ENCODE data around the gene CBLN3.

Gene CBLN3

DNA sequence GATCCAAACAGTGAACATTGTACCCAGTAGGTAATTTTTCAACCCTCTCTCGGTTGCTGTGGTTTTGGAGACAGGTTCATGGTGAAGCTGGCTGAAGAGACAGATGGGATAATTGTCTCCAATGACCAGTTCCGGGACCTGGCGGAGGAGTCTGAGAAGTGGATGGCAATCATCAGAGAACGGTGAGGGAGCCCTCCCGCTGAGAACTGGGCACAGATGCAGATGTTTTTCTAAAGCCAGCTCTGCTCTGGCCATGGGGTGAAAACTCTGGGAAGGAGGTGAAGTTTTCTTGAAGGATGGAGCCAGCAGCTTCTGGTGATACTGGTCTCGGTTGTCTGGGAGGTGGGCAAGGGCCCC lies 6.5 kb upstream of the CBLN3 start:
- DNase-seq (ENCODE audit: low spot score) = no peak

DNA sequence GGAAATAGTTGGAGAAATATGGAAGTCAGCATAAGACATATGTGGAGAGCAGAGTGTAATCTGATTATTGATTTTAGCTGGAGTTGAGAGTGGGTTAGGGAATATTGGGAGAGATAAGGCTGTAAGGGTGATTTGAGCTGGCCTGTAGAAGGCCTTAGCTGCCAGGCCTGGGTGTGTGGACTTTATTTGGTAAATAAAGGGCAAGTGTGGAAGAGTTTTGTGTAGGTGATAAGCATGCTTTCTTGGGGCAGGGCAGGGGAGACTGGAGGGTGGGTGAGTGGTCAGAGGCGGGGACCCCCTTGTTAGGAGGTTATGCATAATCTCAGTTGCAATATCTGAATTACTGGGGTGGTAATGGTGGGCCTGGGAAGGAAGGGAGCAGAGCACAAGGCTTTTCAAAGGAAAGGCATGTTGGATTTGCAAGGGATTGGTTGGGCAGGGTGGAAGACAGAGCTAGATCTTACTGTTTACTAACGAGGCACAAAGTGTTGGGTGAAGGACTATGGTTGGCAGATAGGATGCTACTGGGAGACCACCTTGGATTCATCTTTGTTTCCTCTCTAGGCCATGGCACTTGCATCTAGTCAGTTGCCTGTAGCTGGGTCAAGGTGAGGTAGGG lies 5.8 kb upstream of the CBLN3 start:
- no peak overlapping the region for H3K4me3 ChIP-seq (ENCODE audit: low read length in 2 of 2)
- H4K91ac ChIP-seq (ENCODE audit: low read depth, low read length, poor library complexity) = no peak overlapping the region
- no peak for DNase-seq (ENCODE audit: low spot score)
- no peak overlapping the region for H2BK5ac ChIP-seq (ENCODE audit: low read length)
- no peak overlapping the region for H3K4ac ChIP-seq (ENCODE audit: low read length)
- no peaks in the 10 kb centered on the region for H3K9me3 ChIP-seq (replicated peaks in 1 of 2; ENCODE audit: control insufficient read depth in 2 of 2, insufficient read depth in 1 of 2, low read depth in 1 of 2, low read length in 2 of 2)
- no CpG with 5 or more reads among the region's 2 CpGs for WGBS, 2 donors (ENCODE audit: extremely low coverage in 2 of 2, insufficient read length in 2 of 2, insufficient replicate concordance in 1 of 2)
- H2BK120ac ChIP-seq (ENCODE audit: low read depth, low read length) = no peak overlapping the region
- no peak overlapping the region for H3K23ac ChIP-seq (ENCODE audit: low read depth, low read length, poor library complexity)
- peaks cover 11% of the 10 kb centered on the region for H3K79me1 ChIP-seq (ENCODE audit: low read depth, low read length)
- H3K9ac ChIP-seq (ENCODE audit: low read depth, low read length, poor library complexity) = peak overlapping the region; percentile 15
- peaks cover 35 to 73% of the 10 kb centered on the region in 2 donors for H3K36me3 ChIP-seq (replicated peaks in 1 of 2; ENCODE audit: control insufficient read depth in 2 of 2, insufficient read depth in 2 of 2, low read length in 2 of 2)
- no peaks in the 10 kb centered on the region for H3K27me3 ChIP-seq (ENCODE audit: control insufficient read depth in 3 of 3, insufficient read depth in 3 of 3, low read depth in 1 of 3, low read length in 3 of 3)
- no peak overlapping the region for H2BK15ac ChIP-seq (ENCODE audit: low read length)
- H4K8ac ChIP-seq (ENCODE audit: low read depth, low read length) = no peak overlapping the region
- no peak overlapping the region for H3K4me2 ChIP-seq (ENCODE audit: insufficient read depth, low read length, poor library complexity, severe bottlenecking)
- no peak overlapping the region for H2AK5ac ChIP-seq (ENCODE audit: low read depth, low read length)
- H3K14ac ChIP-seq (ENCODE audit: low read length) = no peak overlapping the region
- H2BK12ac ChIP-seq (ENCODE audit: low read length) = no peak overlapping the region
- no peak overlapping the region for H3K18ac ChIP-seq (ENCODE audit: low read length)
- no peak overlapping the region for H2AFZ ChIP-seq (ENCODE audit: low read length)
- no peak overlapping the region for H3K27ac ChIP-seq (replicated peaks; ENCODE audit: low read length)
- H3K4me1 ChIP-seq (ENCODE audit: control insufficient read depth in 2 of 2, insufficient read depth in 1 of 2, low read depth in 1 of 2, low read length in 2 of 2) = peaks cover 5 to 8% of the 10 kb centered on the region in 2 donors

More for the DNA sequence above, 6.5 kb upstream of the CBLN3 start:
- Histone ChIP-seq H2BK12ac (ENCODE audit: low read length) (no peak overlapping the region), H3K4ac (ENCODE audit: low read length) (no peak overlapping the region), H3K4me3 (ENCODE audit: low read length in 2 of 2) (no peak overlapping the region), H3K4me1 (ENCODE audit: control insufficient read depth in 2 of 2, insufficient read depth in 1 of 2, low read depth in 1 of 2, low read length in 2 of 2) (peaks cover 2% of the 10 kb centered on the region in 2 donors), H2BK120ac (ENCODE audit: low read depth, low read length) (no peak overlapping the region), H2BK15ac (ENCODE audit: low read length) (no peak overlapping the region), H3K23ac (ENCODE audit: low read depth, low read length, poor library complexity) (no peak overlapping the region), H3K36me3 (replicated peaks in 1 of 2; ENCODE audit: control insufficient read depth in 2 of 2, insufficient read depth in 2 of 2, low read length in 2 of 2) (peaks cover 39 to 80% of the 10 kb centered on the region in 2 donors), H3K79me1 (ENCODE audit: low read depth, low read length) (peaks cover 5% of the 10 kb centered on the region), H3K4me2 (ENCODE audit: insufficient read depth, low read length, poor library complexity, severe bottlenecking) (no peak overlapping the region), H4K8ac (ENCODE audit: low read depth, low read length) (no peak overlapping the region), H3K9me3 (replicated peaks in 1 of 2; ENCODE audit: control insufficient read depth in 2 of 2, insufficient read depth in 1 of 2, low read depth in 1 of 2, low read length in 2 of 2) (no peaks in the 10 kb centered on the region), H3K27me3 (ENCODE audit: control insufficient read depth in 3 of 3, insufficient read depth in 3 of 3, low read depth in 1 of 3, low read length in 3 of 3) (no peaks in the 10 kb centered on the region), H3K14ac (ENCODE audit: low read length) (no peak overlapping the region), H3K9ac (ENCODE audit: low read depth, low read length, poor library complexity) (no peak overlapping the region), H4K91ac (ENCODE audit: low read depth, low read length, poor library complexity) (no peak overlapping the region), H3K18ac (ENCODE audit: low read length) (no peak overlapping the region), H2AFZ (ENCODE audit: low read length) (no peak overlapping the region), H3K27ac (replicated peaks; ENCODE audit: low read length) (no peak overlapping the region), H2BK5ac (ENCODE audit: low read length) (no peak overlapping the region), H2AK5ac (ENCODE audit: low read depth, low read length) (no peak overlapping the region)
- no CpG with 5 or more reads among the region's 6 CpGs for WGBS, 2 donors (ENCODE audit: extremely low coverage in 2 of 2, insufficient read length in 2 of 2, insufficient replicate concordance in 1 of 2)

DNA sequence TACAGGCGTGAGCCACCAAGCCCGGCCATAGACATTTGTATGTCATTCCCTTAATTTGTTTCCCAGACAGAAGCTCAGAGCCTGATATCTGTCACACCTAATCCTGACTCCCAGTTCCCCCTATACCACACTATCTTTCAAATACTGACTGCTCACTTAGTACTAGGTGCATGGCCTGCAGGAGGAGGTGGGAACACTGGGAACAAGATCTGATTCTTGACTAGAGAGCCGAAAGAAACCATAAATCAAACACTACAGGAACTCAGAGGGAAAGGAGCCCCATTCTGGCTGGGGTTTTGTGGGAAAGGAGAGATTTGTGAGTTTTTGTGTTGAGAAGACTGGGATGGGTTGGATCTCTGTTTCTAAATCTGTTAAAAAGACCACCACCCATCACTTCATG lies 5.2 kb upstream of the CBLN3 start:
- H3K23ac ChIP-seq (ENCODE audit: low read depth, low read length, poor library complexity) = no peak overlapping the region
- peaks cover 11% of the 10 kb centered on the region for H3K79me1 ChIP-seq (ENCODE audit: low read depth, low read length)
- no peak overlapping the region for H2BK15ac ChIP-seq (ENCODE audit: low read length)
- H3K4me3 ChIP-seq (ENCODE audit: low read length in 2 of 2) = no peak overlapping the region
- no CpG with 5 or more reads among the region's 3 CpGs for WGBS, 2 donors (ENCODE audit: extremely low coverage in 2 of 2, insufficient read length in 2 of 2, insufficient replicate concordance in 1 of 2)
- H2BK12ac ChIP-seq (ENCODE audit: low read length) = no peak overlapping the region
- no peak overlapping the region for H2AFZ ChIP-seq (ENCODE audit: low read length)
- no peak overlapping the region for H3K18ac ChIP-seq (ENCODE audit: low read length)
- H3K36me3 ChIP-seq (replicated peaks in 1 of 2; ENCODE audit: control insufficient read depth in 2 of 2, insufficient read depth in 2 of 2, low read length in 2 of 2) = peaks cover 32 to 67% of the 10 kb centered on the region in 2 donors
- peaks cover 5 to 9% of the 10 kb centered on the region in 2 donors for H3K4me1 ChIP-seq (ENCODE audit: control insufficient read depth in 2 of 2, insufficient read depth in 1 of 2, low read depth in 1 of 2, low read length in 2 of 2)
- no peak overlapping the region for H4K91ac ChIP-seq (ENCODE audit: low read depth, low read length, poor library complexity)
- no peak overlapping the region for H2BK120ac ChIP-seq (ENCODE audit: low read depth, low read length)
- H3K9ac ChIP-seq (ENCODE audit: low read depth, low read length, poor library complexity) = no peak overlapping the region
- H2BK5ac ChIP-seq (ENCODE audit: low read length) = no peak overlapping the region
- DNase-seq (ENCODE audit: low spot score) = no peak
- no peak overlapping the region for H4K8ac ChIP-seq (ENCODE audit: low read depth, low read length)
- no peak overlapping the region for H3K4ac ChIP-seq (ENCODE audit: low read length)
- no peak overlapping the region for H3K27ac ChIP-seq (replicated peaks; ENCODE audit: low read length)
- H3K4me2 ChIP-seq (ENCODE audit: insufficient read depth, low read length, poor library complexity, severe bottlenecking) = no peak overlapping the region
- no peaks in the 10 kb centered on the region for H3K27me3 ChIP-seq (ENCODE audit: control insufficient read depth in 3 of 3, insufficient read depth in 3 of 3, low read depth in 1 of 3, low read length in 3 of 3)
- no peaks in the 10 kb centered on the region for H3K9me3 ChIP-seq (replicated peaks in 1 of 2; ENCODE audit: control insufficient read depth in 2 of 2, insufficient read depth in 1 of 2, low read depth in 1 of 2, low read length in 2 of 2)
- no peak overlapping the region for H3K14ac ChIP-seq (ENCODE audit: low read length)
- no peak overlapping the region for H2AK5ac ChIP-seq (ENCODE audit: low read depth, low read length)

DNA sequence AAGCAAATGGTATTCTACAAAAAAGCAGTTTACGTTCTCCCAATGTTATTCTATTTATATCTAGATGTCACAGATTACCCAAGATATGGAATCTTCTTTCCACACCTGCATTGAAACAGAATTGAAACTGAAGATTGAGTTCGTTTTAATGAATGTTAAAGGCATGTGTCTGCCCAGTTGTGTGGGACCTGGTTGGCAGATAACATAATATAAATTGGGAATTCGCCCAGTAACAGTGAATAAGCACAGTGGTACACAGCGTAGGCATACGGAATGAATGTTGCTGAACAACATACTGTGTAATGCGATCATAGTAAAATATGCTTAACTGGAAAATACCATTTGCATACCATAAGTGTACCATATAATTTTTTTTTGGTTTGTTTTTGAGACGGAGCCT lies 4.6 kb upstream of the CBLN3 start:
- Histone ChIP-seq H3K4ac (ENCODE audit: low read length) (no peak overlapping the region), H3K9ac (ENCODE audit: low read depth, low read length, poor library complexity) (no peak overlapping the region), H3K18ac (ENCODE audit: low read length) (no peak overlapping the region), H3K27me3 (ENCODE audit: control insufficient read depth in 3 of 3, insufficient read depth in 3 of 3, low read depth in 1 of 3, low read length in 3 of 3) (no peaks in the 10 kb centered on the region), H3K4me2 (ENCODE audit: insufficient read depth, low read length, poor library complexity, severe bottlenecking) (no peak overlapping the region), H3K4me3 (ENCODE audit: low read length in 2 of 2) (no peak overlapping the region), H2BK15ac (ENCODE audit: low read length) (no peak overlapping the region), H3K9me3 (replicated peaks in 1 of 2; ENCODE audit: control insufficient read depth in 2 of 2, insufficient read depth in 1 of 2, low read depth in 1 of 2, low read length in 2 of 2) (no peaks in the 10 kb centered on the region), H4K8ac (ENCODE audit: low read depth, low read length) (no peak overlapping the region), H2AFZ (ENCODE audit: low read length) (no peak overlapping the region), H2AK5ac (ENCODE audit: low read depth, low read length) (no peak overlapping the region), H2BK12ac (ENCODE audit: low read length) (no peak overlapping the region), H3K79me1 (ENCODE audit: low read depth, low read length) (peaks cover 11% of the 10 kb centered on the region), H2BK5ac (ENCODE audit: low read length) (no peak overlapping the region), H3K4me1 (ENCODE audit: control insufficient read depth in 2 of 2, insufficient read depth in 1 of 2, low read depth in 1 of 2, low read length in 2 of 2) (peaks cover 8 to 9% of the 10 kb centered on the region in 2 donors), H2BK120ac (ENCODE audit: low read depth, low read length) (no peak overlapping the region), H3K23ac (ENCODE audit: low read depth, low read length, poor library complexity) (no peak overlapping the region), H3K36me3 (replicated peaks in 1 of 2; ENCODE audit: control insufficient read depth in 2 of 2, insufficient read depth in 2 of 2, low read length in 2 of 2) (peaks cover 29 to 60% of the 10 kb centered on the region in 2 donors), H3K27ac (replicated peaks; ENCODE audit: low read length) (no peak overlapping the region), H3K14ac (ENCODE audit: low read length) (no peak overlapping the region), H4K91ac (ENCODE audit: low read depth, low read length, poor library complexity) (no peak overlapping the region)
- WGBS, 2 donors (ENCODE audit: extremely low coverage in 2 of 2, insufficient read length in 2 of 2, insufficient replicate concordance in 1 of 2) = no CpG with 5 or more reads among the region's 7 CpGs
- DNase-seq (ENCODE audit: low spot score) = no peak

Data from neuronal stem cell (in vitro differentiated cells).